Measurements from ENCODE around the gene MXRA7. TPM values are rescaled to one million over a fixed set of nuclear protein-coding genes. Genes with fewer than 3 reads are reported as not detected.

MXRA7 gene
- total and polyA plus RNA-seq, 2 donors (not counting 3 experiments of a cell fraction or from before 2014, with no cell fraction given), result 49.5 to 95.8 TPM

- peaks cover 5 to 19% of the 10 kb centered on the region in 2 experiments for H3K36me3 ChIP-seq (ENCODE audit: control insufficient read depth in 2 of 2, extremely low read depth in 1 of 2, insufficient read depth in 2 of 2, low read length in 2 of 2)
- DNase-seq (ENCODE audit: low read depth, low spot score), result peak; percentile 53
- peak overlapping the region; percentile 68 to 96 (median 82) for H3K4me3 ChIP-seq (replicated peaks in 1 of 3; ENCODE audit: insufficient read depth in 1 of 3, low read depth in 1 of 3, low read length in 3 of 3)
- H3K9me3 ChIP-seq (replicated peaks; ENCODE audit: control insufficient read depth, insufficient read depth, low read length), result no peaks in the 10 kb centered on the region
- intact Hi-C loops (cut with micrococcal nuclease) (loop anchor here (2.0 to 5.0 kb wide), 3 partner anchors 34 to 319 kb away; no protein-coding TSS in a partner anchor), dilution Hi-C loops (cut with MboI; ENCODE audit: extremely low pct_ligation_motif_present, low sequenced_read_pairs) (no loop called here)
- TF ChIP-seq MAX (IDR thresholded peaks at IDR 0.05; ENCODE audit: insufficient read depth, insufficient read length) (no peak), POLR2AphosphoS5 (IDR thresholded peaks at IDR 0.05; ENCODE audit: insufficient read depth, low read depth, low read length) (no peak), JUN (IDR thresholded peaks at IDR 0.05; ENCODE audit: borderline replicate concordance, insufficient read depth, insufficient read length, low read depth) (no peak), GATA2 (IDR thresholded peaks at IDR 0.05; ENCODE audit: insufficient read depth, insufficient read length, low read depth, low read length) (no peak), CTCF (IDR thresholded peaks at IDR 0.05; ENCODE audit: extremely low read depth in 1 of 2, insufficient read depth in 1 of 2, low read depth in 1 of 2, low read length in 2 of 2) (no peak), FOS (IDR thresholded peaks at IDR 0.05; ENCODE audit: borderline replicate concordance, insufficient read depth, low read length) (no peak), MYC (IDR thresholded peaks at IDR 0.05; ENCODE audit: low read depth, low read length) (no peak), POLR2A (IDR thresholded peaks at IDR 0.05; ENCODE audit: low read depth, low read length) (no peak), EZH2 (IDR thresholded peaks at IDR 0.05; ENCODE audit: borderline replicate concordance, low read depth, low read length, severe bottlenecking) (no peak)
- FAIRE-seq, result no peak
- ChIA-PET CTCF (interaction anchor here (1.4 to 3.8 kb wide), 6 partner anchors 12 to 318 kb away, joined by 3 to 22 read pairs (median 8); partner anchors contain the start of genes JMJD6 and METTL23), POLR2A (interaction anchor here (1.2 to 2.7 kb wide), 3 partner anchors 10 to 34 kb away, joined by 5 to 21 read pairs (median 6); no protein-coding TSS in a partner anchor)
- H3K27me3 ChIP-seq (ENCODE audit: control insufficient read depth in 2 of 2, insufficient read depth in 2 of 2, low read length in 2 of 2), result no peaks in the 10 kb centered on the region
- peaks cover 3% of the 10 kb centered on the region for H4K20me1 ChIP-seq (replicated peaks; ENCODE audit: control insufficient read depth, extremely low read depth, insufficient read depth, low read length)
- BruUV-seq (replicated peaks), result no TSS peak
- peak overlapping the region; percentile 87 for H2AFZ ChIP-seq (ENCODE audit: low read depth, low read length)
- peak overlapping the region; percentile 92 for H3K27ac ChIP-seq (ENCODE audit: insufficient read depth, low read depth, low read length)
- peaks cover 49% of the 10 kb centered on the region for H3K79me2 ChIP-seq (ENCODE audit: control insufficient read depth, insufficient read depth, low read length)
- peaks cover 31% of the 10 kb centered on the region for H3K4me1 ChIP-seq (ENCODE audit: control insufficient read depth, extremely low read depth, insufficient read depth, low read length)
- H3K9ac ChIP-seq (replicated peaks; ENCODE audit: extremely low read depth, insufficient read depth, low read length), result peak overlapping the region; percentile 87
- H3K4me2 ChIP-seq (ENCODE audit: insufficient read depth, low read length), result peak overlapping the region; percentile 96
- no peaks in the 10 kb centered on the region for H3K9me1 ChIP-seq (replicated peaks; ENCODE audit: control insufficient read depth, extremely low read depth, insufficient read depth, low read length)
These were observed 27.7 kb upstream of the MXRA7 start for GRCh38 chr17:76738468-76738850.
